ENCODE data around the gene ATXN7L2. TPM values are rescaled to one million over a fixed set of nuclear protein-coding genes. Genes with fewer than 3 reads are reported as not detected.
"Not testable (repeated sequence)": the region's sequence is repeated elsewhere in the genome, so short reads cannot be mapped to it uniquely, and the experiment has no call there.

ATXN7L2 gene
- total and polyA plus RNA-seq, 2 donors from 2014 or later, result 5.7 to 7.3 TPM

DNA sequence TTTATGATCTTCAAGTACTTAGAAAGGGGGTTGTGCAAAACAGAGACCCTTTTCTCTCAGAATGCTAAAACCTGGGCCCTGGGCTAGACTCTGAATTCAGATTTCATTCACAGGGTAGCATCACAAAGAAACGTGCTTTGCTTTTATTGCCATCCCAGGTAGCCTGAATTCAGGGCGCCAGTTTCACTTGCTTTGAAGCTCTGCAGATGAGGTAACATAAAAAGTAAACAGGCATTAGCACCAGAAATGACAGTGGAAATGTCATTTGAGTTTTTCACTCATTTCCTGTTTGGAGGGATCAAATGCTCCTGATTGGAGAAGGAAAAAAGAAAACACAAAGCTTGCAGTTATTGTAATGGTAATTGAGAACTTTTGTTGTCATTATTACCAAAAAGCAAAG lies 14.8 kb upstream of the ATXN7L2 start:
- peaks cover 0 to 5% (median 0%) of the 10 kb centered on the region in 3 donors for H3K4me1 ChIP-seq (ENCODE audit: control insufficient read depth in 2 of 3, insufficient read depth in 2 of 3, low read depth in 1 of 3, low read length in 3 of 3)
- no peak overlapping the region for H3K4me3 ChIP-seq (ENCODE audit: low read length in 3 of 3)
- FAIRE-seq, result no peak
- H3K36me3 ChIP-seq (ENCODE audit: control insufficient read depth in 2 of 3, insufficient read depth in 3 of 3, low read length in 3 of 3), result no peaks in the 10 kb centered on the region
- no peaks in the 10 kb centered on the region for H3K9me3 ChIP-seq (ENCODE audit: control insufficient read depth in 2 of 3, insufficient read depth in 1 of 3, low read length in 3 of 3)
- TF ChIP-seq, protein P1, sequence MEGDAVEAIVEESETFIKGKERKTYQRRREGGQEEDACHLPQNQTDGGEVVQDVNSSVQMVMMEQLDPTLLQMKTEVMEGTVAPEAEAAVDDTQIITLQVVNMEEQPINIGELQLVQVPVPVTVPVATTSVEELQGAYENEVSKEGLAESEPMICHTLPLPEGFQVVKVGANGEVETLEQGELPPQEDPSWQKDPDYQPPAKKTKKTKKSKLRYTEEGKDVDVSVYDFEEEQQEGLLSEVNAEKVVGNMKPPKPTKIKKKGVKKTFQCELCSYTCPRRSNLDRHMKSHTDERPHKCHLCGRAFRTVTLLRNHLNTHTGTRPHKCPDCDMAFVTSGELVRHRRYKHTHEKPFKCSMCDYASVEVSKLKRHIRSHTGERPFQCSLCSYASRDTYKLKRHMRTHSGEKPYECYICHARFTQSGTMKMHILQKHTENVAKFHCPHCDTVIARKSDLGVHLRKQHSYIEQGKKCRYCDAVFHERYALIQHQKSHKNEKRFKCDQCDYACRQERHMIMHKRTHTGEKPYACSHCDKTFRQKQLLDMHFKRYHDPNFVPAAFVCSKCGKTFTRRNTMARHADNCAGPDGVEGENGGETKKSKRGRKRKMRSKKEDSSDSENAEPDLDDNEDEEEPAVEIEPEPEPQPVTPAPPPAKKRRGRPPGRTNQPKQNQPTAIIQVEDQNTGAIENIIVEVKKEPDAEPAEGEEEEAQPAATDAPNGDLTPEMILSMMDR (IDR thresholded peaks at IDR 0.05; ENCODE audit: borderline replicate concordance, extremely low read depth, insufficient read depth), result no peak
- intact Hi-C loops (cut with DNase I), result no loop called here
- no peak overlapping the region for H3K9ac ChIP-seq (ENCODE audit: low read length in 3 of 3)
- no peak for DNase-seq
- H3K27me3 ChIP-seq (ENCODE audit: control insufficient read depth, insufficient read depth, low read length), result peaks cover 18% of the 10 kb centered on the region
- H3K27ac ChIP-seq (ENCODE audit: low read depth in 2 of 2, low read length in 2 of 2), result no peak overlapping the region

DNA sequence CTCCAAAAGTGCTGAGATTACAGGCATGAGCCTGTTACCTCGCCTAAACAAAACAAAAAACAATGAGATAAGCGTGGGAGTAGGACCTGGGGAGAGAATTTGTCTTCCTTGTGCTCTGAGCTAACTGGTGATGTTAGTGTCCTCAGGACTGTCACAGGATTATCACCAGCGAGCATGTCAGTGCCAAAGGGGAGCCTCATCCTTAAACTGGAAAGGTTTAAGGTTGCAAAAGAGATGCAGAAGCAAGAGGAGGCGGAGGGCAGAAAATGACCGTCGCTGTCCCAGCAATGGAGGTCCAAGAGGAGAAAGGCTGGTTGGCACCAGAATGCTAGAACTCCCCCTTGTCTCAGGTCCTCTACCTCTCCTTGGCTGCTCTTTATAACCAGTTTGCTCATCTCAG lies 13.5 kb upstream of the ATXN7L2 start:
- intact Hi-C loops (cut with DNase I), result no loop called here
- FAIRE-seq, result no peak
- no peak overlapping the region for H3K27ac ChIP-seq (ENCODE audit: low read depth in 2 of 2, low read length in 2 of 2)
- no peak overlapping the region for H3K9ac ChIP-seq (ENCODE audit: low read length in 3 of 3)
- TF ChIP-seq, protein P1 (IDR thresholded peaks at IDR 0.05; ENCODE audit: borderline replicate concordance, extremely low read depth, insufficient read depth), result no peak
- H3K4me1 ChIP-seq (ENCODE audit: control insufficient read depth in 2 of 3, insufficient read depth in 2 of 3, low read depth in 1 of 3, low read length in 3 of 3), result no peaks in the 10 kb centered on the region
- H3K27me3 ChIP-seq (ENCODE audit: control insufficient read depth, insufficient read depth, low read length), result peaks cover 18% of the 10 kb centered on the region
- no peaks in the 10 kb centered on the region for H3K9me3 ChIP-seq (ENCODE audit: control insufficient read depth in 2 of 3, insufficient read depth in 1 of 3, low read length in 3 of 3)
- no peak overlapping the region for H3K4me3 ChIP-seq (ENCODE audit: low read length in 3 of 3)
- H3K36me3 ChIP-seq (ENCODE audit: control insufficient read depth in 2 of 3, insufficient read depth in 3 of 3, low read length in 3 of 3), result peaks cover 0 to 6% (median 0%) of the 10 kb centered on the region in 3 donors
- no peak for DNase-seq

DNA sequence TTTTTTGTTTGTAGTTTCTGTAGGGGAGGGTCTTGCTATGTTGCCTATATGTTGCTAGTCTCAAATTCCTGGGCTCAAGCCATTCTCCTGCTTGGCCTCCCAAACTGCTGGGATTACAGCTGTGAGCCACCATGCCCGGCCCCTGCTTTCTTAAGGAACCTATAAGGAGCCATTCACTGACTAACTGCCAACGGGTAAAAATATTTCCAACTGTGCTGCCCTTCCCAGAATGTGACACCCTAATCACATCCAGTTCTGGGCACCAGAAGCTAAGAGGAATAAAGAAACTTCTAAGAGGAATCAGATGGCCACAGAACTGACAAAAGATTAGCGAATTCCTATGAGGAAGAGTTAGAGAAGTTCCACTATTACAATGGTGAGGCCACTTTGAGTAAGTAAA lies 10.9 kb upstream of the ATXN7L2 start:
- FAIRE-seq (no peak), DNase-seq (no peak)
- TF ChIP-seq, protein P1 (IDR thresholded peaks at IDR 0.05; ENCODE audit: borderline replicate concordance, extremely low read depth, insufficient read depth), result no peak

DNA sequence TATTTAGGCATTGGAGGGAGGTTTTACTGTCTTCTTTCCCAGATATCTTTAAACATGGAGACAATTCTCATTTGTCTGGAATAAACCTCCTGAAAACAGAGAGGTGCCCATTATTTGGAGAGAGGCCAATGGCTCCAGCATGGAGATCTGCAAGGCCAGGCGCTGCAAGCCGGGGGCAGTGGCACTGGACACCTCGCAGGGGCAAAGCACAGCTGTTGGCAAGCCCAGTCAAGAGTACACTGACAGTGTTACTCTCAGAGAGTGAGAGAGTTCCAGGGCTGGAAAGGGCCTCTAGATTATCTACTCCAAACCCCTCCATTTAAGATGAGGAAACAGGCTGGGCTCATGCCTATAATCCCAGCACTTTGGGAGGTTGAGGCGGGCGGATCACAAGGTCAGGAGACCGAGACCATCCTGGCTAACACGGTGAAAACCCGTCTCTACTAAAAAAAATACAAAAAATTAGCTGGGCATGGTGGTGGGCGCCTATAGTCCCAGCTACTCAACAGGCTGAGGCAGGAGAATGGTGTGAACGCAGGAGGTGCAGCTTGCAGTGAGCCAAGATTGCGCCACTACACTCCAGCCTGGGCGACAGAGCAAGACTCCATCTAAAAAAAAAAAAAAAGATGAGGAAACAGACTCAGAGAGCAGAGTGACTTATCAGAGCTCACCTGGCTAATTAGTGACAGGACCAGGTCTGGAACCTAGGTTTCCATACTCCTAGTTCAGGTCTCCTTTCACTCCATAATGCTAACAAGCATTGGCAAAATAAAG lies 10.2 kb upstream of the ATXN7L2 start:
- H3K9me3 ChIP-seq (ENCODE audit: control insufficient read depth in 2 of 3, insufficient read depth in 1 of 3, low read length in 3 of 3); H3K4me1 ChIP-seq (ENCODE audit: control insufficient read depth in 2 of 3, insufficient read depth in 2 of 3, low read depth in 1 of 3, low read length in 3 of 3); H3K36me3 ChIP-seq (ENCODE audit: control insufficient read depth in 2 of 3, insufficient read depth in 3 of 3, low read length in 3 of 3); H3K4me3 ChIP-seq (ENCODE audit: low read length in 3 of 3); intact Hi-C loops (cut with DNase I); H3K27ac ChIP-seq (ENCODE audit: low read depth in 2 of 2, low read length in 2 of 2); H3K9ac ChIP-seq (ENCODE audit: low read length in 3 of 3); FAIRE-seq; DNase-seq: not testable (repeated sequence)
- H3K27me3 ChIP-seq (ENCODE audit: control insufficient read depth, insufficient read depth, low read length), result peaks cover 12% of the 10 kb centered on the region

More for the DNA sequence above, 10.9 kb upstream of the ATXN7L2 start:
- Histone ChIP-seq H3K36me3 (ENCODE audit: control insufficient read depth in 2 of 3, insufficient read depth in 3 of 3, low read length in 3 of 3) (peaks cover 0 to 8% (median 2%) of the 10 kb centered on the region in 3 donors), H3K27ac (ENCODE audit: low read depth in 2 of 2, low read length in 2 of 2) (no peak overlapping the region), H3K9me3 (ENCODE audit: control insufficient read depth in 2 of 3, insufficient read depth in 1 of 3, low read length in 3 of 3) (no peaks in the 10 kb centered on the region), H3K9ac (ENCODE audit: low read length in 3 of 3) (no peak overlapping the region), H3K4me3 (ENCODE audit: low read length in 3 of 3) (no peak overlapping the region), H3K27me3 (ENCODE audit: control insufficient read depth, insufficient read depth, low read length) (peaks cover 14% of the 10 kb centered on the region), H3K4me1 (ENCODE audit: control insufficient read depth in 2 of 3, insufficient read depth in 2 of 3, low read depth in 1 of 3, low read length in 3 of 3) (no peaks in the 10 kb centered on the region)
- intact Hi-C loops (cut with DNase I), result no loop called here
